Measurements from ENCODE around the gene PILRA. TPM values are rescaled to one million over a fixed set of nuclear protein-coding genes. Genes with fewer than 3 reads are reported as not detected.

The PILRA gene
- total RNA-seq, 1 donor from 2014 or later, result 36.9 TPM

DNA sequence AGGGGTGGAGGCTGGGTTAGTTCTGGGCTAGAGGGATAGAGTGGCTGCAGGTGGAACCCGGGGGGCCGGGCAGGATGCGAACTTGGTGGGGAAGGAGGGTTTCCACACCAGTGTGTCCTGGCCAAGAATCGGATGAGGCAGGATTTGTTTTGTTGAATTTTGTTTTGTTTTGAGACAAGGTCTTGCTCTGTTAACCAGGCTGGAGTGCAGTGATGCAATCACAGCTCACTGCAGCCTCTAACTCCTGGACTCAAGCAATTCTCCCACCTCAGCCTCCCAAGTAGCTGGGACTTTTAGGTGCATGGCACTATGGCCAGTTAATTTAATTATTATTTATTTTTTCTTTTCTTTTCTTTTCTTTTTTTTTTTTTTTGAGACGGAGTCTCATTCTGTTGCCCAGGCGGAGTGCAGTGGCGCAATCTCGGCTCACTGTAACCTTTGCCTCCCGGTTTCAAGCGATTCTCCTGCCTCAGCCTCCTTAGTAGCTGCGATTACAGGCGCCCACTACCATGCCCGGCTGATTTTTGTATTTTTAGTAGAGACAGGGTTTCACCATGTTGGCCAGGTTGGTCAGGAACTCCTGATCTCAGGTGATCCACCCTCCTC, 76.0 kb downstream of the PILRA start:
- no peaks in the 10 kb centered on the region for H3K36me3 ChIP-seq
- no peaks in the 10 kb centered on the region for H3K9me3 ChIP-seq
- H3K27ac ChIP-seq, result no peak overlapping the region
- H3K4me3 ChIP-seq, result no peak overlapping the region
- H3K4me1 ChIP-seq, result peaks cover 11% of the 10 kb centered on the region
- intact Hi-C loops (cut with DNase I), result no loop called here
- no peak for ATAC-seq
- TF ChIP-seq, protein P1, sequence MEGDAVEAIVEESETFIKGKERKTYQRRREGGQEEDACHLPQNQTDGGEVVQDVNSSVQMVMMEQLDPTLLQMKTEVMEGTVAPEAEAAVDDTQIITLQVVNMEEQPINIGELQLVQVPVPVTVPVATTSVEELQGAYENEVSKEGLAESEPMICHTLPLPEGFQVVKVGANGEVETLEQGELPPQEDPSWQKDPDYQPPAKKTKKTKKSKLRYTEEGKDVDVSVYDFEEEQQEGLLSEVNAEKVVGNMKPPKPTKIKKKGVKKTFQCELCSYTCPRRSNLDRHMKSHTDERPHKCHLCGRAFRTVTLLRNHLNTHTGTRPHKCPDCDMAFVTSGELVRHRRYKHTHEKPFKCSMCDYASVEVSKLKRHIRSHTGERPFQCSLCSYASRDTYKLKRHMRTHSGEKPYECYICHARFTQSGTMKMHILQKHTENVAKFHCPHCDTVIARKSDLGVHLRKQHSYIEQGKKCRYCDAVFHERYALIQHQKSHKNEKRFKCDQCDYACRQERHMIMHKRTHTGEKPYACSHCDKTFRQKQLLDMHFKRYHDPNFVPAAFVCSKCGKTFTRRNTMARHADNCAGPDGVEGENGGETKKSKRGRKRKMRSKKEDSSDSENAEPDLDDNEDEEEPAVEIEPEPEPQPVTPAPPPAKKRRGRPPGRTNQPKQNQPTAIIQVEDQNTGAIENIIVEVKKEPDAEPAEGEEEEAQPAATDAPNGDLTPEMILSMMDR (IDR thresholded peaks at IDR 0.05), result no peak
- no peaks in the 10 kb centered on the region for H3K27me3 ChIP-seq
- DNase-seq, result no peak

Other genes with a start within 250 kb of the PILRA start
- gene MBLAC1, start 246.5 kb upstream of the PILRA start, total RNA-seq, result 3.0 TPM
- 105 TPM for gene LAMTOR4, start 224.6 kb upstream of the PILRA start, total RNA-seq
- gene TRAPPC14, start 214.8 kb upstream of the PILRA start, total RNA-seq, result 19.7 TPM
- gene GAL3ST4, start 204.9 kb upstream of the PILRA start, total RNA-seq, result 4.4 TPM
- 0.49 TPM for gene GPC2, start 196.1 kb upstream of the PILRA start, total RNA-seq
- 2.3 TPM for gene STAG3, start 195.6 kb upstream of the PILRA start, total RNA-seq
- 1.4 TPM for gene PVRIG, start 153.5 kb upstream of the PILRA start, total RNA-seq
- not detected for gene SPDYE3, start 65.8 kb upstream of the PILRA start, total RNA-seq
- 38.1 TPM for gene PILRB, start 15.4 kb upstream of the PILRA start, total RNA-seq
- 4.8 TPM for gene ZCWPW1, start 55.2 kb downstream of the PILRA start, total RNA-seq
- gene MEPCE, start 56.3 kb downstream of the PILRA start, total RNA-seq, result 36.3 TPM
- 24.7 TPM for gene PPP1R35, start 63.0 kb downstream of the PILRA start, total RNA-seq
- gene SPACDR, start 90.8 kb downstream of the PILRA start, total RNA-seq, result 1.8 TPM
- 51.8 TPM for gene TSC22D4, start 105.7 kb downstream of the PILRA start, total RNA-seq
- gene NYAP1, start 110.4 kb downstream of the PILRA start, total RNA-seq, result 0.55 TPM
- 36.0 TPM for gene AGFG2, start 165.7 kb downstream of the PILRA start, total RNA-seq
- gene SAP25, start 200.4 kb downstream of the PILRA start, total RNA-seq, result 6.4 TPM
- 88.0 TPM for gene LRCH4, start 212.6 kb downstream of the PILRA start, total RNA-seq
- 1.4 TPM for gene FBXO24, start 212.8 kb downstream of the PILRA start, total RNA-seq
- 57.2 TPM for gene PCOLCE, start 228.9 kb downstream of the PILRA start, total RNA-seq
- 14.7 TPM for gene MOSPD3, start 239.1 kb downstream of the PILRA start, total RNA-seq